ENCODE results near the gene PPM1N. TPM values are rescaled to one million over a fixed set of nuclear protein-coding genes. Genes with fewer than 3 reads are reported as not detected.

The PPM1N gene
- total and polyA plus RNA-seq, 2 of the 4 experiments (the other 2 are of a cell fraction), result 0.90 to 1.6 TPM

GRCh38 chr19:45483033-45483432 lies 15.2 kb upstream of the PPM1N start:
- no peak overlapping the region for H3K9ac ChIP-seq (ENCODE audit: low read depth, low read length)

More at GRCh38 chr19:45483033-45483432, 15.2 kb upstream of the PPM1N start:
- Histone ChIP-seq H2BK120ac (ENCODE audit: low read depth, low read length) (no peak overlapping the region), H3K79me1 (ENCODE audit: low read depth in 1 of 2, low read length in 2 of 2) (no peaks in the 10 kb centered on the region; a peak in 2 of 4 replicates), H4K20me1 (ENCODE audit: insufficient read depth, low read length) (no peaks in the 10 kb centered on the region; the same call in 1 of the 2 replicates), H2AK5ac (ENCODE audit: low read depth, low read length) (no peak overlapping the region), H3K18ac (ENCODE audit: low read depth, low read length) (no peak overlapping the region), H4K91ac (ENCODE audit: insufficient read depth, low read depth, low read length) (no peak overlapping the region), H4K5ac (ENCODE audit: low read depth, low read length) (no peak overlapping the region), H2AK9ac (replicated peaks; ENCODE audit: low read depth, low read length, poor library complexity) (no peak overlapping the region), H3K4me1 (ENCODE audit: control insufficient read depth, insufficient read depth, low read length) (peaks cover under 1% of the 10 kb centered on the region), H2AFZ (replicated peaks; ENCODE audit: low read length, poor library complexity) (no peak overlapping the region), H3K27me3 (ENCODE audit: control insufficient read depth, insufficient read depth, low read length) (no peaks in the 10 kb centered on the region), H3K36me3 (ENCODE audit: control insufficient read depth, insufficient read depth, low read length) (no peaks in the 10 kb centered on the region), H3K23ac (ENCODE audit: low read depth, low read length) (no peak overlapping the region), H2BK5ac (ENCODE audit: low read depth, low read length, poor library complexity, severe bottlenecking) (no peak overlapping the region), H3K9me3 (ENCODE audit: control insufficient read depth, insufficient read depth, low read length) (no peaks in the 10 kb centered on the region), H4K8ac (ENCODE audit: low read depth in 2 of 2, low read length in 2 of 2) (no peak overlapping the region), H3K4me2 (ENCODE audit: low read depth, low read length) (no peak overlapping the region), H2BK20ac (ENCODE audit: low read depth, low read length) (no peak overlapping the region), H3K9me1 (ENCODE audit: insufficient read depth, low read length) (peaks cover 6% of the 10 kb centered on the region; the same call in 1 of the 2 replicates), H2BK15ac (ENCODE audit: low read depth, low read length) (no peak overlapping the region), H3K4ac (ENCODE audit: low read depth, low read length) (no peak overlapping the region), H3K4me3 (ENCODE audit: insufficient read depth, low read depth, low read length) (no peak overlapping the region), H3K14ac (replicated peaks; ENCODE audit: low read depth, low read length) (no peak overlapping the region), H3K56ac (ENCODE audit: extremely low read depth, insufficient read depth, low read length) (no peak overlapping the region), H3K27ac (ENCODE audit: insufficient read depth, low read length) (no peak overlapping the region)
- TF ChIP-seq MXI1 (IDR thresholded peaks at IDR 0.05; ENCODE audit: borderline replicate concordance, low read depth, low read length), result no peak
- TF ChIP-seq USF2 (IDR thresholded peaks at IDR 0.05; ENCODE audit: low read depth, low read length), result no peak
- TF ChIP-seq RCOR1 (IDR thresholded peaks at IDR 0.05; ENCODE audit: insufficient replicate concordance, low read length), result no peak
- TF ChIP-seq FOS (IDR thresholded peaks at IDR 0.05; ENCODE audit: low read depth, low read length), result no peak
- no peak for TF ChIP-seq CTCF (conservative IDR thresholded peaks at IDR 0.05; ENCODE audit: low read depth, low read length)
- no peak for TF ChIP-seq CHD1 (IDR thresholded peaks at IDR 0.05; ENCODE audit: low read depth, low read length)
- no peak for TF ChIP-seq NFE2L2 (IDR thresholded peaks at IDR 0.05; ENCODE audit: low read depth, low read length)
- no peak for TF ChIP-seq RFX5 (IDR thresholded peaks at IDR 0.05; ENCODE audit: low read depth, low read length)
- no TSS peak for BruUV-seq (replicated peaks)
- dilution Hi-C loops (cut with HindIII; ENCODE audit: low sequenced_read_pairs, unreplicated experiment), result no loop called here
- ChIA-PET POLR2A (ENCODE audit: unreplicated experiment) (no interaction called here), CTCF (no interaction called here)
- WGBS, 2 experiments (ENCODE audit: extremely low coverage in 2 of 2, insufficient read length in 1 of 2), result no CpG with 5 or more reads among the region's 5 CpGs
- intact Hi-C loops (cut with micrococcal nuclease), result no loop called here
- no peak for ATAC-seq (ENCODE audit: low read depth)
- in situ Hi-C loops (cut with MboI; ENCODE audit: low sequenced_read_pairs), result no loop called here
- no peak for DNase-seq
